Measurements from ENCODE around the gene KLK10. TPM values are rescaled to one million over a fixed set of nuclear protein-coding genes. Genes with fewer than 3 reads are reported as not detected.
"Not testable (repeated sequence)": the region's sequence is repeated elsewhere in the genome, so short reads cannot be mapped to it uniquely, and the experiment has no call there.

The KLK10 gene
- total RNA-seq, 1 donor from 2014 or later: 3.0 TPM

DNA sequence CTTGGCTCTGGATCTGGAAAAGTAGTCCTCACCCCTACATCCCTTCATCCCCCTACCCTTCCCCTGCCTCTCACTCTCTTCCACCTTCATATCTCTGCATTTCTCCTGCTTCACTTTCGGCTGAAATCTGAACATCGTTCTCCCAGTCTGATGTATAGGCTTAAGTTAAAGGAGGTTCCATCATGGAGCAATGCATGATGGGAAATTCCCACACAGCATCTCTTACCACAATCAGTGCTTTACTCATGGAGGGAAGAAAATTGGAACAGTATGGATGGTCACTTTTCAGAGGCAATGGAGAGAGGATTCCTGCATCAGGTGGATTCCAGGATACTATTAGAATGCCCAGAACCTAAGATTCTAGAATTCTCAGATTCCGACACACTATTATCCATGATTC is 12.0 kb downstream of the KLK10 start:
- no peak for ATAC-seq
- intact Hi-C loops (cut with DNase I): no loop called here
- DNase-seq (ENCODE audit: low spot score): no peak

DNA sequence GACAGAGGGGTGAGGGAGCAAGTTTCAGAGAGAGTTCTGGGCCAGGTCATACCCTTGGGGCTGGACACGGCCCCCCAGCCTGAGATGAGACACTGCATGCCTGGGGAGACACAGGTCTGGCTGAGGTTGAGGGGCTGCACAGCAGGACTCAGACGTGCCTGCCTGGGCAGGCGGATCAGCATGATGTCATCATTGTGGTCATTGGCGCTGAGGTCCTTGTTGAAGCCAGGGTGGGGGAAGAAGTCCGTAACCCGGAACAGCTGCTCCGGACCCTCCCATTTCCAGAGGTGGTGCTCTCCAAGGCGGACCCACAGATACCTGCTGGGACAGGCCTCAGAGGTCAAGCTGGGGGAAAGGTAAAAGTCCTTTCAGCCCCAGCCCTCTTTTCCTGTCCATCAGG is 13.1 kb downstream of the KLK10 start:
- DNase-seq (ENCODE audit: low spot score) (no peak), ATAC-seq (no peak)
- intact Hi-C loops (cut with DNase I): no loop called here

DNA sequence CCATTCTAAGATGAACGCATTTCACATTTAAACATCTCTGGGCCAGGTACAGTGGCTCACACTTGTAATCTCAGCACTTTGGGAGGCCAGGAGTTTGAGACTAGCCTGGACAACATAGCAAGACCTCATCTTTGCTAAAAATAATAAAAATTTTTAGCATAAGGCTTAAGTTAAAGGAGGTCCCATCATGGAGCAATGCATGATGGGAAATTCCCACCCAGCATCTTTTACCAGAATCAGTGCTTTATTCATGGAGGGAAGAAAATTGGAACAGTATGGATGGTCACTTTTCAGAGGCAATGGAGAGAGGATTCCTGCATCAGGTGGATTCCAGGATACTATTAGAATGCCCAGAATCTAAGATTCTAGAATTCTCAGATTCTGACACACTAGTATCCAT is 14.3 kb downstream of the KLK10 start:
- no peak for DNase-seq (ENCODE audit: low spot score)

DNA sequence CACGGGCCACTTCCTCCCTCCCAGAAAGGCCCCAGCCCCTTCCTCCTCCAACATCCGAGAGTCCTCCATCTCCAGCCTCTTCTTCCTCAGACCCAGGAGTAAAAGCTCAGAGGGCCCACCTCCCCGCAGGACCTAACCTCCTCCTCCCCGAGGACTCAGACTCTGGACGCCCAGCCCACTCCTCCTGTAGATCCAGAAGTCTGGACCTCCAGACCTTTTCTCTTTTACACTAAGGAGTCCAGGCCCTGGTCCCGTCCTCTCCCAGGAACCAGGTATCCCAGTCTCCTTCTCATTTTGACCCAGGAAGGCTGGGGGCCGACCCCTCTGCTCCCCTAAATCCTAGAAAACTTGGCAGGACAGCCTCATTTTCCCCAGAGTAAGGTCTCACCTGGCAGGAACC is 16.2 kb downstream of the KLK10 start:
- intact Hi-C loops (cut with DNase I): no loop called here
- ATAC-seq: no peak
- DNase-seq (ENCODE audit: low spot score): no peak

More for the DNA sequence above, 14.3 kb downstream of the KLK10 start:
- intact Hi-C loops (cut with DNase I): no loop called here
- ATAC-seq: no peak

DNA sequence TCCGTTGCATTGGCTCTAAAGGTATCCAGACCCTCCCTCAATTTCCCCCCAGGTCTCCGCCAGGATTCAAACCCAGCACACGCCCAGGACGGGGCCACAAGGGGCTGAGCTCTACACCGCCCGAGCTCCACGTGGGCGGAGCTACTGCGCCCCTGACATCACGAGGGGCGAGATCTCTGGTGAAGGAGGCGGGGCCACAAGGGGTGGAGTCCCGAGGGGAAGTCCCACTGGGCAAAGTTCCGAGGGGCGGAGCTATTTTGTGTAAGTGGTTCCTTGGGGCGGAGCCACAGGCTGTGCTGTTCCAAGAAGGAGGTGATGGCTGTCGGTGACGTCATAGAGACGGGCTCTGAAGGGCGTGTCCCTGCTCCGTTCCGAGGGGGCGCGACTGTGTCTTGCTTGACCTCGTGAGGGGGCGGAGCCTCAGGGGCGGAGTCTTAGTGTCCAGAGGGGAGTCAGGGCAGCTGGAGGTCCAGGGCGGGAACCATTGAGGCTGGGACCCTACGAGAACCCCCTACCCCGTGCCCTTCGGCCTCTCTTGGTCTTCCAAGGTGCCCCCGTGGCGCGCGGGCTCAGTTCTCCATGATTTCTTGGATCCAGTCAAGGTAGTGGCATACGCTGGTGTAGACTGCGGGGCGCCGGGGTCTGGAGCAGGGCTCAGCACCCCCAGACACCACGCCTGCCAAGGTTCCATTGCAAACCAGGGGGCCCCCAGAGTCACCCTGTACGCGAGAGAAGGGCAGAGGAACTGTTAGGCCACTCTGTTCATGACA is 16.8 kb downstream of the KLK10 start:
- DNase-seq (ENCODE audit: low spot score) (peak; percentile 76), ATAC-seq (peak; percentile 90)
- intact Hi-C loops (cut with DNase I): no loop called here

DNA sequence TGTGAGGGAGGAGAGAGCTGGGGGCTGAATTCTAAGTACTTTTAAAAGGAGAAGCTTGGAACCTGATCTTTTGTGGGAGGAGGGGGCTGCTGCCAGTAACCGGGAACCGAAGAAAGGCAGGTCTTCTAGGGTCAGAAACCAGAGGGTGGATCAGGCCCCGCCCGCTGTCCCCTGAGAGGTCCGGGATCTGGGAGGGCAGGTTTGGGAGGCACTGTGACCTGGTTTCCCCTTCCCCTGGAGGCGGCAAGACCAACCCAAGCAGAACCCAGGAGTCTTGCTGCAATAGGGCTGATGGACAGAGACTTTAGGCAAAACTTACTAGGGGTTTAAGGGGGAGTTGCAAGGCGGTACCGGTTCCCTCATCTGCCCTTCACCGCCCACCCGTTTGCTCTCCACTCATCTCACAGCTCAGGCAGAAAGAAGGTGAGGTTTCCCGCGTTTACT is 17.4 kb downstream of the KLK10 start:
- intact Hi-C loops (cut with DNase I): no loop called here
- ATAC-seq: no peak
- no peak for DNase-seq (ENCODE audit: low spot score)

DNA sequence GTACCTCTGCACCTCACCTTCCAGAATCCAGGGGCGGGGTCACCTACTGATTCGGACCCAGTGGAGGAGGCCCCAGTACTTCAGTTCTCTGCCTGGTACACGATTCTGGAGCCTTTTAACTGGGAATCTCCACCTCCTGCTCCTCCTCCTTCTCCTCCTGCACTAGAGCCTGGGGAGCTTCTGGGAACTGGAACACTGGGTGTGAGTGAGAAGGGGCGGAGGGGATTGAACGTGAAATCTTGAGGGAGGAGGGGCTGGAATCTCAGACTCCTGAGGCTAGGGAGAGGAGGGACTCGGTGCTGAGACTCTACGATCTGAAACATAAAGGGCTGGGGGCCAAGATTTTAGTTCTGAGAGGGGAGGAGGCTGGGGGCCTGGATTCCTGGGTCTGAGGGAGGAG is 18.0 kb downstream of the KLK10 start, which contains the start of gene KLK8:
TSS of gene KLK8 (minus strand) at position 90 of the 400 bp plus-strand sequence. CDS start 437 bp downstream, outside the sequence.
- intact Hi-C loops (cut with DNase I): no loop called here
- DNase-seq (ENCODE audit: low spot score): no peak
- peak; percentile 76 for ATAC-seq

DNA sequence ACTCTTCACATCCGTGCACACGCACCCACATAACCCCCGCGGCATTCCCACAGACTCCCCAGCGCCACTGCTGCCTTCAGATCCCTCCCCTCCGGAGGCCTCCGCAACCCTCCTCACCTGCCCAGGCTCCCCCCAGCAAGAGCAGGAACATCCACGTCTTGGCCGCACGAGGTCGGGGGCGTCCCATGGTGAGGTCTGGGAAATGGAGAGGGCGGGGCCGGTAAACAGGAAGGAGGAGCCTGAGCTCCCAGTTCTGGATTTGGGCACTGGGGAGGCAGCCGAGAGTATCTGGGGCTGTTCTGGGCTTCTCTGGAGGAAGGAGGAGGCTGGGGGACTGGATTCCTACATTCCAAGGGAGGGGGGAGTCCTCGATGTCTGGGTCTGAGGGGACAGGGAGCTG is 18.5 kb downstream of the KLK10 start:
- ATAC-seq (no peak), DNase-seq (ENCODE audit: low spot score) (no peak)
- intact Hi-C loops (cut with DNase I): no loop called here

DNA sequence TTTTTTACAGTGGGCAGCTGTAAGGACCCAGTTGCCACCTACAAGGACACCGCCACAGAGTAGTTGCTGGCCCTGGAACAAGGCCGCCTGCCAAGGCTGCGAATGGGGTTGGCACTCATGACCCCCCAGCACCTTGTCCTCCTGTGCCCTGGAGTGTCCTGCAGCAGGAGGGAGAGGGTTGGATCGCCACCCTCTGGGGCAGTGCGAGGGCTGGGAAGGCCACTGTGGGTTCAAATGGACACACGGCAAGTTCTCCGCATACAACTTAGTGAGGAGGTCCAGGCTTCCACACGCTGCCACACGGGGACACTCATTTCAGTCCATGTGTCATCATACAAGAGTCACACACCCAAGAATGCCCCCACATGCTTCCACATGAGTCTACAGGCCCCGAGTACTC is 19.1 kb downstream of the KLK10 start:
- no peak for ATAC-seq
- no peak for DNase-seq (ENCODE audit: low spot score)
- intact Hi-C loops (cut with DNase I): no loop called here

DNA sequence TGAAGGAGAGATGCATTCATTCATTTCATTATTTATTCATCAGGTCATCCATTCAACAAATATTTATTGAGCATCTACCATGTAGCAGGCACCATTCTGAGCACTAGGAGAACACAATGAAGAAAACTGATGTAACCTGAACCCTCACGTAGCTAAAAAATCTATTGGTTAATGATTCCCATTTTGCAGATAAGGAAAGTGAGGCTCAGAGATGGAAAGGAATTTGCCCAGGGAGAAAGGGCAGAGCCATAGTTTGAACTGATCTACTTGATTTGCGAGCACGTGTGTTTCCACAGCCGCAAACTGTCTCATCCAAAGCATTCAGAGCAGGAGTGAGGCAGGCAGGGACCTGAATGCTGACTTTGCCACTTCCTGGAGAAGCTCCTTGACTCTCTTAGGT is 20.8 kb downstream of the KLK10 start:
- intact Hi-C loops (cut with DNase I): no loop called here
- no peak for DNase-seq (ENCODE audit: low spot score)
- no peak for ATAC-seq

DNA sequence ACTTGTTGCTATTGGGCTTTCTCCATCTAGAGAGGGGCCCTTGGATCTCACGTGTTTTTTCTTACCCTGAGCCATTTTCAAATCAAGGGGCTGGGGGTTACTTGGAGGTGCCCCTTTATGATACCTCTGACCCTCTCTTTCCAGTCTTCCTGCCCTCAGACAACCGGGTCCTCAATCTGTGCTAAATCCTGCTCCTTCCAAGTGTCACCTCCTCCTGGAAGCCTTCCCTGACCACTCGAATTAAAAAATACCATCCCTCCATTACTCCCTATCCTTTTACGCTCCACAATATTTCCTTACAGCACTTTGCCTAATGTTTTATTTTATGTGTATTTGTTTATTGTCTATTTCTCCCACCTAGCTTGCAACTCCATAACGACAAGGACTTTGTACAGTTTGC is 21.4 kb downstream of the KLK10 start:
- DNase-seq (ENCODE audit: low spot score) (no peak), ATAC-seq (no peak)
- intact Hi-C loops (cut with DNase I): no loop called here

DNA sequence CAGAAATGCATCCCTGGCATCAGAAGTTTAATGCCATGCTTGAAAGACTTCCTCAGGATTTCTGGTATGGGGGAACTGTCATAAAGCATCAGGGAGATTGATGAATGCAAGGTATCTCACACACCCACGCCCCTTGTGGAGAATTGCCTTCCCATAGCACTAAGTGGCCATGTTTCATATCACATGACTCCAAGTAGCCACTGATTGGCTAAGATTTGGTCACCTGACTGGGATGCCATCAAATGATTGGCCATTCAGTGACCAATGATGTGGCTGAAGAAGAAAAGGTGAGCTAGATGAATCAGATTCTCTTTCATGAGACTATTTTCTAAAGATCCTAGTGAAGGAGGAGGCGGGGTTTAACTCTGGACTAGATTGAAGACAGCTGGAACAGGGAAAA is 25.4 kb downstream of the KLK10 start:
- DNase-seq (ENCODE audit: low spot score): no peak
- intact Hi-C loops (cut with DNase I): no loop called here
- no peak for ATAC-seq

DNA sequence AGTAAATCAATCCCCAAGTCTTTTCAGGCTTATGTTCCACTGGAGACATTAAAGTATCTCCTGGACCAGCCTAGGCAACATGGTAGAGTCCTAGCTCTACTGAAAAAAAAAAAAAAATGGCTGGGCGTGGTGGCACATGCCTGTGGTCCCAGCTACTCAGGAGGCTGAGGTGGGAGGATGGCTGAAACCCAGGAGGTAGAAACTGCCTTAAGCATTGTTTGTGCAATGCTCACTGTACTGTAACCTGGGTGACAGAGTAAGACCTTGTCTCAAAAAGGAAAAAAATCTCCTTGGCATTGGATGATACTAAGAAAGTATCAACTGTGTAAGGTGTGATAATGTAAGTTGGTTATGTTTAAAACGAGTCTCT is 26.9 kb downstream of the KLK10 start:
- DNase-seq (ENCODE audit: low spot score) (no peak), ATAC-seq (no peak)
- intact Hi-C loops (cut with DNase I): no loop called here

DNA sequence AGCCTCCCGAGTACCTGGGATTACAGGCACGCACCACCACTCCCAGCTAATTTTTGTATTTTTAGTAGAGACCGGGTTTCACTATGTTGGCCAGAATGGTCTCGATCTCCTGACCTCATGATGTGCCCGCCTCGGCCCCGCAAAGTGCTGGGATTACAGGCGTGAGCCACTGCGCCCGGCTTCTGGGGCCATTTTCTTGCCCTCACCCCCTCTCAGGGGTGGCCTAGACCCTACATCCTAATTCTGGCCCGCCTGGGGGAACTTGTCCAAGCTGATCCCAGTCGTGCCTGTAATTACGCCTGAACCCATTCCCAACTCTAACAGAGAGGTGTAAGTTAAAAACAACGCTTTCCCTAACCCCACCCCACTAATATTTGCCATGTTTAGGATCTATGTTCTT is 35.1 kb downstream of the KLK10 start:
- ATAC-seq; DNase-seq (ENCODE audit: low spot score); intact Hi-C loops (cut with DNase I): not testable (repeated sequence)

DNA sequence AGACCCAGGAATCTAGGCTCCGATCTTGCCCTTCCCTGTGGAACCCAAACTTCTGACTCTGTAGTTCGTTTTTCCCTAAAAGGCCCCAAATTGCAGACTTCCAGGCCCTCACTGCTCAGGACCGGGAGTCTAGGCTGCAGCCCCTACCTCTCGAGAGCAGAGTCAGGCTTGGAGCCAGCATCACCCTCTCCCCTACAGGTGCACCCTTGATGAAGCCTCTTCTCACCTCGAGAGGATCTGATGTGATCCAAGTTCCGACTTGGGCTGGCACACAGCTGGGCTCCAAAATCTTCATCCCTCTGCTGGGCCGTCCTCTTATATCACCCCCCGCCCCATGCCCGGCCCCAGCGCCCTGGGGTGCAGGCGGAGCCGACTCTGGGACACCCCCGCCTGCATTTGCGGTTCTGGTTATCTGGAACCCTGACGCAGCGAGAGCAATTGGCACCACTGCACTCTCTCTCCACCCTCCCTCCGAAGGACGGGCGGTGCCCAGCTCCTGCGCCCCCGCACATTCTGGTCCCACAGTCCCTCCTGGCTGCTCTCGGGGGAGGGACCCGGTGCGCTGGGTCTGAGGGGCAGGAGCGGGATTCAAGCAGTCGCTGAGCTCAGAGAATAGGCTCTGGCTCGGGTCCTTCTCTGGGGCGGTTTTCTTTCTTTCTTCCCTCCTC is 35.8 kb downstream of the KLK10 start, which contains the start of gene KLK7:
TSS of gene KLK7 (minus strand) at position 293 of the 668 bp plus-strand sequence. CDS start 1,518 bp downstream, outside the sequence.
- ATAC-seq (no peak), DNase-seq (ENCODE audit: low spot score) (peak; percentile 12)
- intact Hi-C loops (cut with DNase I): no loop called here

DNA sequence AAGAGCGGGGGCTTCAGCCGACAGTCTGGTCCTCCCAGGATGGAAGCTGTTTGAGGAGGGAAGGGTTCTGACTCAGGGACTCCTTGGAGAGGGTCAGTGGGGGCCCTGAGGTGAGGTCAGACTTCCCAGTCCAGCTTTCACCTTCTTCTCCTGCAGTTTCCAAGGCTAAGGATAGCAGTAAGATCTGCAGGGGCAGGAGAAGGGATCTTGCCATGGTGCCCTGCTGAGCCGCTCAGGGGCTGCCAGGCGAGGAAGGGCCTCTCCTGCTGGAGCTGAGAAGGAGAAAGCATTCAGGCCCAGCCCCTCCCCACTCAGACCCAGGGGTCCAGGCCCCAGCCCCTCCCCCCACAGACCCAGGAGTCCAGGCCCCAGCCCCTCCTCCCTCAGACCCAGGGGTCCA is 37.3 kb downstream of the KLK10 start:
- ATAC-seq (no peak), DNase-seq (ENCODE audit: low spot score) (no peak)
- intact Hi-C loops (cut with DNase I): no loop called here

DNA sequence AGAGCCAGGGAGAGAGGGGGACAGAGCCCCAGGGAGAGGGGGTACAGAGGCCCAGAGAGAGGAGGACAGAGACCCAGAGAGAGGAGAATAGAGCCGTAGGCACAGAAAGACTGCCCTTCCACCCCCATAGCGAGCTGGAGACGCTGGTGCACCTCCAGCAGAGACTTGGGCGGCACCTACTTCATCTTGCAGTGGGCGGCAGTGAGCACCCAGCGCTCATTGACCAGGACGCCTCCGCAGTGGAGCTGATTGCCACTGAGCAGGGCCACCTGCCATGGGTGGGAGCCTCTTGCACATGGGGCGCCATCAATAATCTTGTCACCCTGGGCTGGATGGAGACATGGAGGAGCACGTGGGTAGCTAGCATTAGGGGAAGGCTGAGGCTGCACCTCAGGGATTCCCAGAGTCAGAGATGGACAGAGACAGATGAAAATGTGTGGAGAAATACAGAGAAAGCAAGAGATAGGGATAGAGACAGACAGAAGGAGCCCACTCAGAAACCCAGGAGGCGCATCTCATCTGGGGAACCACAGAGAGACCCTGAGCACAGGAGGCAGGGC is 37.8 kb downstream of the KLK10 start:
- no peak for DNase-seq (ENCODE audit: low spot score)
- ATAC-seq: no peak
- intact Hi-C loops (cut with DNase I): no loop called here

DNA sequence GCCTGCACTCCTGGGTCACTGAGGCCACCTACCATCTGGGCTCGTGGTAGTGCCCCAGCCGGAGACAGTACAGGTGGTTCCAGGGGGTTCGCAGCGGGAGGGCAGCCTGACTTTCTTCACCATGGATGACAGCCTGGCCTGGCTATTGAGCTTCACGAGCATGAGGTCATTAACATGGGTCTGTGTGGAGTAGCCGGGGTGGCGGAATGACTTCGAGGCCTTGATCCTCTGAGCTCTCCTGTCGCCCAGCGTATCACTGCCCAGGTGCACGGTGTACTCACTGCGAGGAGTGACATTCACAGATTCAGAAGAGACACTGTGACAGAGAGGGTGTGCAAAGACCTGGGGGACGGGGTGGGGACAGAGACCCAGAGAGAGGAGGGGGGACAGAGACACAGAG is 39.3 kb downstream of the KLK10 start:
- intact Hi-C loops (cut with DNase I): no loop called here
- DNase-seq (ENCODE audit: low spot score): no peak
- ATAC-seq: no peak

DNA sequence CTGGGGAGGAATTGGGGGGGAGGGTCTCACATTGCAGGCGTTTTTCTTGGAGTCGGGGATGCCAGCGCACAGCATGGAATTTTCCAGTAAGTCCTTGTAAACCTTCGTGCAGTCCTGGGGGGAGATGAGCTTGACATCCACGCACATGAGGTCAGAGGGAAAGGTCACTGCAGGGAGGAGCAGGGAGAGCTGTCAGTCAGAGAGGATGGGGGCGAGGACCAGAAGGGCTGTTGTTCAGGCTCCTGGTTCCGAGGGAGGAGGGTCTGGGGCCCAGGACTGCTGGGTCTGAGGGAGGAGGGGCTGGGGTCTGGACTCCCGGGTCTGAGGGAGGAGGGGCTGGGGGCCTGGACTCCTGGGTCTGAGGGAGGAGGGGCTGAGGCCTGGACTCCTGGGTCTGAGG is 39.8 kb downstream of the KLK10 start:
- intact Hi-C loops (cut with DNase I): no loop called here
- DNase-seq (ENCODE audit: low spot score) (no peak), ATAC-seq (no peak)

DNA sequence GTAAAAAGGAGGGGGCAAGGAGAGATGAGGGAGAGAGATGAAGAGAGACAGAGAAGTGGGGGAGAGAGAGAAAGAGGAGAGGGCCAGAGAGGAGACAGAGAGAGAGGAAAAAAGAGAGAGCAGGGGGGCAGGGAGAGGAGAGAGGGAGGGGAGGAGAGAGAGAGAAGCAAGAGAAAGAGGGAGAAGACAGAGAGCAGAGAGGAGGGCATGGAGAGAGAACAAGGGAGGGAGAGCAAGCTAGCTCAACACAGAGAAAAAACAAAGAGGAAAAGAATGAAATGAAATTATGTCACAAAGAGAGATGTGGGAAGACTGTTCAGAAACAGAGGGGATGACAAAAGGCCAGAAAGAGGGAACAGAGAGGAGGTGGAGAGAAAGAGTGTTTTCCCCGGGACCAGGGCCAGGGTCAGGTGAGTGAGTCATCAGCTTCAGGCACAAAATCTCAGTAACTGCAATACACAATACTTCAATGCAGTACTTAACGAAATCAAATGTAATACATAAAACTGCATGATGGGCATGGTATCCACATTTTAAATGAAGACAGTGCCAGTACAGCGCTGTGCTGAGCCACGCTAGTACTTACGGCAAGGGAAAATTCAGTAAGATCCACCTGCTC is 40.6 kb downstream of the KLK10 start:
- DNase-seq (ENCODE audit: low spot score) (no peak), ATAC-seq (no peak)
- intact Hi-C loops (cut with DNase I): no loop called here

Measured in sciatic nerve (tissue), 2 donors.